Immature natural killer cell (primary cell): ENCODE measurements around the gene PVR. TPM values are rescaled to one million over a fixed set of nuclear protein-coding genes. Genes with fewer than 3 reads are reported as not detected.
"Not testable (repeated sequence)": the region's sequence is repeated elsewhere in the genome, so short reads cannot be mapped to it uniquely, and the experiment has no call there.

Experiments
- DNase-seq, 3 donors: peaks; one replicate each; pipeline ENCODE4 v3.0.0; 2022; ENCODE audit warnings: mixed read lengths in 1 of 3
- H3K27ac Mint-ChIP-seq, 6 donors: one replicate each; pipeline ENCODE4 v1.8.0; 2020; ENCODE audit warnings: mixed read lengths in 6 of 6, mild to moderate bottlenecking in 5 of 6, inconsistent platforms in 4 of 6, moderate library complexity in 3 of 6
- H3K27me3 Mint-ChIP-seq, 3 donors: one replicate each; pipeline ENCODE4 v1.8.0; 2020 to 2021; ENCODE audit warnings: low read depth in 3 of 3, mild to moderate bottlenecking in 3 of 3, mixed read lengths in 3 of 3, moderate library complexity in 3 of 3, inconsistent platforms in 1 of 3
- H3K36me3 Mint-ChIP-seq, 3 donors: one replicate each; pipeline ENCODE4 v1.8.0; 2020; ENCODE audit warnings: mixed read lengths in 3 of 3, inconsistent platforms in 2 of 3, mild to moderate bottlenecking in 2 of 3
- H3K4me1 Mint-ChIP-seq, 2 donors: one replicate each; pipeline ENCODE4 v1.8.0; 2020; ENCODE audit warnings: inconsistent platforms in 2 of 2, mild to moderate bottlenecking in 2 of 2, mixed read lengths in 2 of 2, moderate library complexity in 1 of 2
- H3K4me3 Mint-ChIP-seq, 5 donors: one replicate each; pipeline ENCODE4 v1.8.0; 2020; ENCODE audit warnings: mild to moderate bottlenecking in 5 of 5, mixed read lengths in 5 of 5, inconsistent platforms in 3 of 5, moderate library complexity in 3 of 5
- H3K9me3 Mint-ChIP-seq, 6 donors: one replicate each; pipeline ENCODE4 v1.8.0; 2020; ENCODE audit warnings: mild to moderate bottlenecking in 6 of 6, mixed read lengths in 6 of 6, inconsistent platforms in 4 of 6, moderate library complexity in 3 of 6
- polyA plus RNA-seq, 3 donors: library from polyadenylated mRNA; unstranded; fragments of 300-500 nt; fragmentation: Illumina TruSeq; gene quantifications; one replicate each; pipeline ENCODE4 v1.2.3, GENCODE V29; 2021

The PVR gene
- polyA plus RNA-seq, 3 donors from 2014 or later, result 0.87 to 7.3 (median 2.2) TPM

- Mint-ChIP-seq H3K9me3 (peaks cover 0 to 2% (median 0%) of the 10 kb centered on the region in 6 donors), H3K4me3 (no peak overlapping the region), H3K36me3 (no peaks in the 10 kb centered on the region), H3K27ac (no peak overlapping the region), H3K27me3 (peaks cover 0 to 3% (median 1%) of the 10 kb centered on the region in 3 donors), H3K4me1 (no peaks in the 10 kb centered on the region)
- no peak for DNase-seq
These were observed 18.8 kb upstream of the PVR start for GRCh38 chr19:44624840-44625354.

DNA sequence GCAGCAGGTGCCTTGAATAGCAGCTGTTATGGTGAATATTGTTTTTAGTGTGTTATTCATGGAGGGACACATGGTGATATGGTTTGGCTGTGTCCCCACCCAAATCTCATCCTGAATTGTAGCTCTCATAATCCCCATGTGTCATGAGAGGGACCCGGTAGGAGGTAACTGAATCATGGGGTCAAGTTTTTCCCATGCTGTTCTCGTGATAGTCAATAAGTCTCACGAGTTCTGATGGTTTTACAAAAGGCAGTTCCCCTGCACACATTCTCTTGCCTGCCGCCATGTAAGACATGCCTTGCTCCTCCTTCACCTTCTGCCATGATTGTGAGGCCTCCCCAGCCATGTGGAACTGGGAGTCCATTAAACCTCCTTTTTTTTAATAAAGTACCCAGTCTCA, 18.1 kb upstream of the PVR start:
- not testable (repeated sequence) for H3K27ac Mint-ChIP-seq

GRCh38 chr19:44626048-44626624, 17.6 kb upstream of the PVR start:
- H3K36me3 Mint-ChIP-seq, result no peaks in the 10 kb centered on the region
- peaks cover 0 to 2% (median 0%) of the 10 kb centered on the region in 6 donors for H3K9me3 Mint-ChIP-seq

More for the DNA sequence above, 18.1 kb upstream of the PVR start:
- H3K4me1 Mint-ChIP-seq, H3K27me3 Mint-ChIP-seq, H3K36me3 Mint-ChIP-seq, DNase-seq, H3K9me3 Mint-ChIP-seq, H3K4me3 Mint-ChIP-seq: not testable (repeated sequence)

GRCh38 chr19:44627631-44628030, 16.1 kb upstream of the PVR start:
- Mint-ChIP-seq H3K27me3 (peaks cover 0 to 5% (median 3%) of the 10 kb centered on the region in 3 donors), H3K4me1 (no peaks in the 10 kb centered on the region), H3K27ac (no peak overlapping the region), H3K36me3 (no peaks in the 10 kb centered on the region), H3K4me3 (no peak overlapping the region), H3K9me3 (peaks cover 0 to 2% (median 0%) of the 10 kb centered on the region in 6 donors)
- DNase-seq, result no peak

More at GRCh38 chr19:44626048-44626624, 17.6 kb upstream of the PVR start:
- H3K27ac Mint-ChIP-seq, result peak overlapping the region in 1 of 6 donors; percentile 40
- no peak for DNase-seq
- no peaks in the 10 kb centered on the region for H3K4me1 Mint-ChIP-seq
- H3K4me3 Mint-ChIP-seq, result no peak overlapping the region
- H3K27me3 Mint-ChIP-seq, result peaks cover 0 to 3% (median 3%) of the 10 kb centered on the region in 3 donors

DNA sequence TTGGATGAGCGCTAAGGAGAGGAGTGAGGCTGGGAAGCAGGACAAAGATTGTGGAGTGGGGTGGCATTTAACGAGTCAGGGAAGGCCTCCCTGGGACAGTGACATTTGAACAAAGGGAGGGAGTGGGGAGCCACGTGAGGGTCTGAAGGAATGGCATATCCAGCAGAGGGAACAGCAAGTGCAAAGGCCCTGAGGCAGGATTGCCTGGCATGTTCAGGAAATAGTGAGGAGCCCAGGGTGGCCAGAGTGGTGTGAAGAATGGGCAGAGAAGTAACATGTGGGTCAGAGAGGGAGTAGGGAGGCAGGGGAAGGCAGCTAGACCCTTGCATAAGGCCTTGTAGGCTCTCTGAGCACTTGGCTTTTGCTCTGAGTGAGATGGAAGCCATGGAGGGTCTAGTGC, 14.9 kb upstream of the PVR start:
- H3K4me1 Mint-ChIP-seq, result no peaks in the 10 kb centered on the region
- no peak for DNase-seq
- H3K36me3 Mint-ChIP-seq, result no peaks in the 10 kb centered on the region
- peak overlapping the region in 1 of 6 donors; percentile 38 for H3K27ac Mint-ChIP-seq
- no peak overlapping the region for H3K4me3 Mint-ChIP-seq
- peaks cover 0 to 2% (median 0%) of the 10 kb centered on the region in 6 donors for H3K9me3 Mint-ChIP-seq
- H3K27me3 Mint-ChIP-seq, result peaks cover 0 to 5% (median 3%) of the 10 kb centered on the region in 3 donors

DNA sequence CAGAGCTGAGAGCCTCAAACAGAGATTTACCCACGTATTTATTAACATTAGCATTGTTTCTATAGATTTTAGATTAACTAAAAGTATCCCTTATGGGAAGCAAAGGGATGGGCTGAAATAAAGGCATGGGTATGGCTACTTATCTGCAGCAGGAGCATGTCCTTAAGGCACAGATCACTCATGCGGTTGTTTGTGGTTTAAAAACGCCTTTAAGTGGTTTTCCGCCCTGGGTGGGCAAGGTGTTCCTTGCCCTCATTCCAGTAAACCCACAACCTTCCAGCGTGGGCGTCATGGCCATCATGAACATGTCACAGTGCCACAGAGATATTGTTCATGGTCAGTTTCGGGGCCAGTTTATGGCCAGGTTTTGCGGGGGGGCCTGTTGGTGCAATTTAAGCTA, 12.1 kb upstream of the PVR start:
- not testable (repeated sequence) for H3K4me1 Mint-ChIP-seq, H3K27me3 Mint-ChIP-seq, H3K27ac Mint-ChIP-seq, H3K4me3 Mint-ChIP-seq, H3K9me3 Mint-ChIP-seq, DNase-seq, H3K36me3 Mint-ChIP-seq

GRCh38 chr19:44634058-44634457, 9.7 kb upstream of the PVR start:
- not testable (repeated sequence) for H3K36me3 Mint-ChIP-seq, DNase-seq, H3K27ac Mint-ChIP-seq, H3K9me3 Mint-ChIP-seq, H3K4me3 Mint-ChIP-seq, H3K27me3 Mint-ChIP-seq, H3K4me1 Mint-ChIP-seq

GRCh38 chr19:44634785-44635184, 8.9 kb upstream of the PVR start:
- no peaks in the 10 kb centered on the region for H3K36me3 Mint-ChIP-seq
- H3K27me3 Mint-ChIP-seq, result peaks cover 1 to 7% (median 5%) of the 10 kb centered on the region in 3 donors
- H3K9me3 Mint-ChIP-seq, result peaks cover 0 to 2% (median 0%) of the 10 kb centered on the region in 6 donors
- DNase-seq, result no peak
- no peak overlapping the region for H3K27ac Mint-ChIP-seq
- H3K4me1 Mint-ChIP-seq, result no peaks in the 10 kb centered on the region
- H3K4me3 Mint-ChIP-seq, result no peak overlapping the region

GRCh38 chr19:44635581-44636438, 7.9 kb upstream of the PVR start:
- DNase-seq, result no peak
- H3K27me3 Mint-ChIP-seq, result peaks cover 4 to 9% (median 6%) of the 10 kb centered on the region in 3 donors
- no peaks in the 10 kb centered on the region for H3K4me1 Mint-ChIP-seq
- H3K27ac Mint-ChIP-seq, result no peak overlapping the region
- H3K4me3 Mint-ChIP-seq, result no peak overlapping the region
- H3K36me3 Mint-ChIP-seq, result no peaks in the 10 kb centered on the region
- H3K9me3 Mint-ChIP-seq, result peaks cover 0 to 2% (median 0%) of the 10 kb centered on the region in 6 donors

DNA sequence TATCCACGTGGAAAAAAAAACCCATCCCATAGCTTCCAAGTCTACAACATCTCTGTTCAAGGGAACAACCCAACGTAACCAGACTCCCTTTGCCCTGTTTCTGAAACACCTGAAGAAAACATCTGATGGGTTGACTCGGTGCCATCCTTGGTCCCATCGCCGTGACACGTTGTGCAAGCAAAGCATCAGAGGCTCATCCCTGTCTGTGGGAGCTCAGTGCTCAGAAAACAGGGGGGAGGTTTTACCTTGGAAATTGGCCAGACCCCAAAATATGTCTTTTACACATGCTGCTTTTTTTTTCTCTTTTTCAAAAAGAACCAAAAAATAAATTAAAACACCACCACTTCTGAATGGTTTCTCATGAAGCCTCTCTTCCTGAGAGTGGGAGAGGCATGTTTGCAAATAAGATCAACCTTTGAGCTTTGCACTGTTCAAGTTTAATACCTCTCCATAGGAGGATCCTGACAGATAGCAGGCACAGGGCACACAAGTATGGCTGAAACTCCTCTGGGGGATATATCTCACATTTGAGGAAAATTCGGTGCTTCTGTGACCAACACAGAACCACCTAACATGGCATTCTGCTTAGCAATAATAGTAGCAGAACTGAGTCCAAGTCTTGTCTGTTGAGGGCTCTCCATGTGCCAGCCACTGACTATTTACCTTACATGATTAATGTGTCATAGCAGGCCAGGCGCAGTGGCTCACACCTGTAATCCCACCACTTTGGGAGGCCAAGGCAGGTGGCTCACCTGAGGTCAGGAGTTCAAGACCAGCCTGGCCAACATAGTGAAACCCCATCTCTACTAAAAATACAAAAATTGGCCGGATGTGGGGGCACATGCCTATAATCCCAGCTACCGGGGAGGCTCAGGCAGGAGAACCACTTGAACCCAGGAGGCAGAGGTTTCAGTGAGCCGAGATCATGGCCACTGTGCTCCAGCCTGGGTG, 7.0 kb upstream of the PVR start:
- H3K36me3 Mint-ChIP-seq, result no peaks in the 10 kb centered on the region
- peaks cover 4 to 11% (median 7%) of the 10 kb centered on the region in 3 donors for H3K27me3 Mint-ChIP-seq
- no peak overlapping the region for H3K27ac Mint-ChIP-seq
- no peaks in the 10 kb centered on the region for H3K4me1 Mint-ChIP-seq
- no peak overlapping the region for H3K4me3 Mint-ChIP-seq
- DNase-seq, result no peak
- H3K9me3 Mint-ChIP-seq, result peaks cover 0 to 2% (median 0%) of the 10 kb centered on the region in 6 donors

DNA sequence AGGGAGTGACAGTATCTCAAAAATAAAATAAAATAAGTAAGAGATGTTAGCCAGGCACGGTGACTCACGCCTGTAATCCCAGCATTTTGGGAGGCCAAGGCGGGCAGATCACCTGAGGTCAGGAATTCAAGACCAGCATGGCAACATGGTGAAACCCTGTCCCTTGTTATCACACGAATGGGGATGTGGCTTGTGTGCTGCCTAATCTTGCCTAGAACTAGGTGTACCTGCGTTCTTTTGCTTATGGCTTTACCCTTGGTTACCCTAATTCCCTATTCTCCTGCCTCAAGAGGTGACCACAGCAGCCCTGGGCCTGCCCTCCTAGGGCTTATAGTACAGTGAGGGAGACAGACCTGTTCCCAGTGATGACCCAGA, 6.3 kb upstream of the PVR start:
- Mint-ChIP-seq H3K27me3 (peaks cover 5 to 11% (median 7%) of the 10 kb centered on the region in 3 donors), H3K4me3 (no peak overlapping the region), H3K27ac (no peak overlapping the region), H3K36me3 (no peaks in the 10 kb centered on the region), H3K4me1 (no peaks in the 10 kb centered on the region), H3K9me3 (peaks cover 0 to 2% (median 0%) of the 10 kb centered on the region in 6 donors)
- no peak for DNase-seq

DNA sequence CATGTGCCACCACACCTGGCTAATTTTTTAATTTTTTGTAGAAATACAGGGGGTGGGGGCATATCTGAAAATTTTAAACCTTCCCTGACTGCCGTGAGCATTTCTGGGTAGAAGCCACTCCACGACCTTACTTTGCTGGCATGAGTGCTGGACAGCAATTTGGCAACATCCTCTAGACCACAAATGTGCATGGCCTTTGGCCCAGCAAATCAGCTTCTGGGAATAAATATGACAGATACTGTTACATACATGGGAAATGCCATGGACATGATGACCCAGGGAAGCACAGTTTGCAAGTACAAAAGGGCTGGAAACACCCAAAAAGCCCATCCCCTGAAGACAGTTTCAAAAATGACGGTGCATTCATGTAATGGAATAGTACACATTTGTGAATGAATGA, 3.2 kb upstream of the PVR start:
- no peaks in the 10 kb centered on the region for H3K36me3 Mint-ChIP-seq
- no peak for DNase-seq
- H3K9me3 Mint-ChIP-seq, result no peaks in the 10 kb centered on the region
- H3K4me3 Mint-ChIP-seq, result no peak overlapping the region
- H3K4me1 Mint-ChIP-seq, result peaks cover 4 to 9% of the 10 kb centered on the region in 2 donors
- H3K27me3 Mint-ChIP-seq, result peaks cover 5 to 13% (median 5%) of the 10 kb centered on the region in 3 donors
- no peak overlapping the region for H3K27ac Mint-ChIP-seq

GRCh38 chr19:44641501-44642265, 2.0 kb upstream of the PVR start:
- Mint-ChIP-seq H3K27me3 (peaks cover 4 to 12% (median 5%) of the 10 kb centered on the region in 3 donors), H3K9me3 (no peaks in the 10 kb centered on the region), H3K36me3 (no peaks in the 10 kb centered on the region), H3K4me3 (peak overlapping the region in 1 of 5 donors; percentile 46), H3K4me1 (peaks cover 4 to 11% of the 10 kb centered on the region in 2 donors), H3K27ac (no peak overlapping the region)
- DNase-seq, result no peak
